ENCODE measurements around the gene EHD1. TPM values are rescaled to one million over a fixed set of nuclear protein-coding genes. Genes with fewer than 3 reads are reported as not detected.

EHD1 gene
- total and polyA plus RNA-seq, 2 of the 4 experiments (the other 2 are of a cell fraction) = 107 to 209 TPM

GRCh38 chr11:64885367-64886286 is 7.2 kb upstream of the EHD1 start (continued):
- TF ChIP-seq CTCF (conservative IDR thresholded peaks at IDR 0.05; ENCODE audit: low read depth, low read length) (no peak), FOS (IDR thresholded peaks at IDR 0.05; ENCODE audit: low read depth, low read length) (peak; percentile 78), MAZ (IDR thresholded peaks at IDR 0.05; ENCODE audit: borderline replicate concordance, low read depth, low read length) (no peak), CHD1 (IDR thresholded peaks at IDR 0.05; ENCODE audit: low read depth, low read length) (no peak)

Measured in IMR-90 (cell line).